ENCODE data around the gene ARF4. TPM values are rescaled to one million over a fixed set of nuclear protein-coding genes. Genes with fewer than 3 reads are reported as not detected.

Gene ARF4
- polyA plus RNA-seq, 1 donor (not counting 4 experiments of a cell fraction or from before 2014, with no cell fraction given): 344 TPM

DNA sequence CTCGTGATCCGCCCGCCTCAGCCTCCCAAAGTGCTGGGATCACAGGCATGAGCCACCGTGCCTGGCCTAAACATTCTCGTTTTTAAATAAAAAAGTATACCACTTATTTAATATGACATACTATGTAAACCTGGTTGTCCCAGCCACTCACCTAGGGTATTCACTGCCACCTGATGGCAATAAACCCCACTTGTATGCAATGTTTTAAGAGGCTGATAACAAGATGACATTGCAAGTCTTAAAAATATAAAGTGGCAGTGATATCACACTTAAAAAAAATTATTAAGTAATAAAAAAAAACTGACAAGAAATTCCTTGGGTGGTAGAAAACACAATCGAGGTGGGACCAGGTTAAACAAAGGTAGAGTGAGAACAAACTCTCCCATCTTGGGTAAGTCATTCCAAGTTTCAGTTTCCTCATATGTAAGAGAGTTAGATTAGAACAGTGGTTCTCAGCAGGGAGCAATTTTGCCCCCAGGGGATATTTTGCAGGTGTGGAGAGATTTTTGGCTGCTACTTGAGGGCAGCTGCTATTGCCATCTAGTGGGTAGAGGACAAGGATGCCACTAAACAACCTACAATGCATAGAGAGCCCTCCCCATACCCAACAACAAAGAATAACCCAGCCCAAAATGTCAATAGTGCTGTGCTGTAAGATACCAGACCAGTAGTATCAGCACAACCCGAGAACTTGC is 14.5 kb downstream of the ARF4 start:
- dilution Hi-C loops (cut with MboI; ENCODE audit: extremely low pct_ligation_motif_present, low sequenced_read_pairs): no loop called here
- H3K27ac ChIP-seq (ENCODE audit: control insufficient read depth, insufficient read depth, low read length): peak overlapping the region; percentile 39
- H2AFZ ChIP-seq (ENCODE audit: control insufficient read depth, low read length): no peak overlapping the region
- no peak overlapping the region for H3K4me3 ChIP-seq (ENCODE audit: control insufficient read depth in 2 of 3, extremely low read depth in 1 of 3, insufficient read depth in 2 of 3, low read depth in 1 of 3, low read length in 3 of 3)
- H3K79me2 ChIP-seq (ENCODE audit: control insufficient read depth, insufficient read depth, low read length): peaks cover 91% of the 10 kb centered on the region
- no peak overlapping the region for H3K9ac ChIP-seq (ENCODE audit: control insufficient read depth, extremely low read depth, insufficient read depth, low read length)
- H3K36me3 ChIP-seq (ENCODE audit: control insufficient read depth in 2 of 2, extremely low read depth in 1 of 2, insufficient read depth in 2 of 2, low read length in 2 of 2): peaks cover 12 to 13% of the 10 kb centered on the region in 2 experiments
- H3K27me3 ChIP-seq (ENCODE audit: control insufficient read depth, extremely low read depth, insufficient read depth, low read length): no peaks in the 10 kb centered on the region
- no peak for FAIRE-seq
- H3K9me1 ChIP-seq (ENCODE audit: control insufficient read depth, extremely low read depth, insufficient read depth, low read length): no peaks in the 10 kb centered on the region
- no peaks in the 10 kb centered on the region for H3K9me3 ChIP-seq (ENCODE audit: control insufficient read depth, low read depth, low read length)
- H4K20me1 ChIP-seq (ENCODE audit: control insufficient read depth, extremely low read depth, insufficient read depth, low read length): peaks cover 28% of the 10 kb centered on the region
- H3K4me1 ChIP-seq (ENCODE audit: control insufficient read depth, extremely low read depth, insufficient read depth, low read length): no peaks in the 10 kb centered on the region
- no peak for DNase-seq (ENCODE audit: low read depth, low spot score)
- TF ChIP-seq EZH2 (IDR thresholded peaks at IDR 0.05; ENCODE audit: low read length): no peak
- TF ChIP-seq, protein P1, sequence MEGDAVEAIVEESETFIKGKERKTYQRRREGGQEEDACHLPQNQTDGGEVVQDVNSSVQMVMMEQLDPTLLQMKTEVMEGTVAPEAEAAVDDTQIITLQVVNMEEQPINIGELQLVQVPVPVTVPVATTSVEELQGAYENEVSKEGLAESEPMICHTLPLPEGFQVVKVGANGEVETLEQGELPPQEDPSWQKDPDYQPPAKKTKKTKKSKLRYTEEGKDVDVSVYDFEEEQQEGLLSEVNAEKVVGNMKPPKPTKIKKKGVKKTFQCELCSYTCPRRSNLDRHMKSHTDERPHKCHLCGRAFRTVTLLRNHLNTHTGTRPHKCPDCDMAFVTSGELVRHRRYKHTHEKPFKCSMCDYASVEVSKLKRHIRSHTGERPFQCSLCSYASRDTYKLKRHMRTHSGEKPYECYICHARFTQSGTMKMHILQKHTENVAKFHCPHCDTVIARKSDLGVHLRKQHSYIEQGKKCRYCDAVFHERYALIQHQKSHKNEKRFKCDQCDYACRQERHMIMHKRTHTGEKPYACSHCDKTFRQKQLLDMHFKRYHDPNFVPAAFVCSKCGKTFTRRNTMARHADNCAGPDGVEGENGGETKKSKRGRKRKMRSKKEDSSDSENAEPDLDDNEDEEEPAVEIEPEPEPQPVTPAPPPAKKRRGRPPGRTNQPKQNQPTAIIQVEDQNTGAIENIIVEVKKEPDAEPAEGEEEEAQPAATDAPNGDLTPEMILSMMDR (optimal IDR thresholded peaks at IDR 0.05 in 1 of 3, IDR thresholded peaks at IDR 0.05 in 1 of 3, conservative IDR thresholded peaks at IDR 0.05 in 1 of 3; ENCODE audit: extremely low read depth in 1 of 3, insufficient read depth in 2 of 3, low read length in 3 of 3): peak; percentile 49 to 70 (median 66)
- H3K4me2 ChIP-seq (ENCODE audit: control insufficient read depth, extremely low read depth, insufficient read depth, low read depth, low read length): no peak overlapping the region

DNA sequence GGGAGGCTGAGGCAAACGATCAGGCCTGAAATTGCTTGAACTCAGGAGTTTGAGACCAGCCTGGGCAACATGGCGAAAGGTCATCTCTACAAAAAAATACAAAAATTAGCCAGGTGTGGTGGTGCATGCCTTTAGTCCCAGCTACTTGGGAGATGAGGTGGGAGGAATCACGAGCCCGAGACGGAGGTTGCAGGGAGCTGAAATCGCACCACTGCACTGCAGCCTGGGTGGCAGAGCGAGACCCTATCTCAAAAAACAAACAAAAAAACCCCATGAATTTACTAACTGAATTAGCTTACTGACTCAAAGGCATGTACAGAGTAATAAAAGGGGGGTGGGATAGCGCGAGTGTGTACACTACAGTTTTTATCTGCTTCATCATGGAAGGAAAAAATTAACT is 19.3 kb downstream of the ARF4 start:
- Histone ChIP-seq H3K4me1 (ENCODE audit: control insufficient read depth, extremely low read depth, insufficient read depth, low read length) (no peaks in the 10 kb centered on the region), H3K36me3 (ENCODE audit: control insufficient read depth in 2 of 2, extremely low read depth in 1 of 2, insufficient read depth in 2 of 2, low read length in 2 of 2) (peaks cover 21 to 27% of the 10 kb centered on the region in 2 experiments), H3K4me3 (ENCODE audit: control insufficient read depth in 2 of 3, extremely low read depth in 1 of 3, insufficient read depth in 2 of 3, low read depth in 1 of 3, low read length in 3 of 3) (no peak overlapping the region), H3K9ac (ENCODE audit: control insufficient read depth, extremely low read depth, insufficient read depth, low read length) (no peak overlapping the region), H3K27me3 (ENCODE audit: control insufficient read depth, extremely low read depth, insufficient read depth, low read length) (no peaks in the 10 kb centered on the region), H2AFZ (ENCODE audit: control insufficient read depth, low read length) (no peak overlapping the region), H3K27ac (ENCODE audit: control insufficient read depth, insufficient read depth, low read length) (no peak overlapping the region), H3K79me2 (ENCODE audit: control insufficient read depth, insufficient read depth, low read length) (peaks cover 59% of the 10 kb centered on the region), H3K9me3 (ENCODE audit: control insufficient read depth, low read depth, low read length) (no peaks in the 10 kb centered on the region), H3K4me2 (ENCODE audit: control insufficient read depth, extremely low read depth, insufficient read depth, low read depth, low read length) (no peak overlapping the region), H4K20me1 (ENCODE audit: control insufficient read depth, extremely low read depth, insufficient read depth, low read length) (peaks cover 14% of the 10 kb centered on the region), H3K9me1 (ENCODE audit: control insufficient read depth, extremely low read depth, insufficient read depth, low read length) (no peaks in the 10 kb centered on the region)
- no peak for DNase-seq (ENCODE audit: low read depth, low spot score)
- no peak for FAIRE-seq
- no peak for TF ChIP-seq EZH2 (IDR thresholded peaks at IDR 0.05; ENCODE audit: low read length)
- TF ChIP-seq, protein P1 (optimal IDR thresholded peaks at IDR 0.05 in 1 of 3, IDR thresholded peaks at IDR 0.05 in 1 of 3, conservative IDR thresholded peaks at IDR 0.05 in 1 of 3; ENCODE audit: extremely low read depth in 1 of 3, insufficient read depth in 2 of 3, low read length in 3 of 3): no peak
- dilution Hi-C loops (cut with MboI; ENCODE audit: extremely low pct_ligation_motif_present, low sequenced_read_pairs): no loop called here

Measured in keratinocyte (primary cell).